GM19023 (cell line): Measurements from ENCODE around the gene MCEMP1.

Experiments used
- ATAC-seq: cut with Tn5 transposase; IDR thresholded peaks from one replicate; pipeline ENCODE4 v1.9.1; 2021; ENCODE audit warnings: mild to moderate bottlenecking, moderate library complexity; ENCODE audit not compliant: unreplicated experiment

MCEMP1 gene

GRCh38 chr19:7670150-7670783 lies 6.6 kb upstream of the MCEMP1 start:
- no peak for ATAC-seq

GRCh38 chr19:7670790-7671189 lies 6.1 kb upstream of the MCEMP1 start:
- no peak for ATAC-seq

GRCh38 chr19:7672522-7672921 lies 4.4 kb upstream of the MCEMP1 start:
- ATAC-seq = no peak

- ATAC-seq = no peak
These were observed 2.6 kb upstream of the MCEMP1 start for GRCh38 chr19:7674010-7675005.

- ATAC-seq = no peak
These were observed 514 bp upstream of the MCEMP1 start for GRCh38 chr19:7676376-7676775.

- ATAC-seq = no peak
These were observed 900 bp downstream of the MCEMP1 start for GRCh38 chr19:7677669-7678311.

- no peak for ATAC-seq
These were observed 2.3 kb downstream of the MCEMP1 start for GRCh38 chr19:7678971-7679751.

GRCh38 chr19:7679771-7680605 lies 3.1 kb downstream of the MCEMP1 start:
- no peak for ATAC-seq

GRCh38 chr19:7680606-7681339 lies 3.9 kb downstream of the MCEMP1 start, which contains the start of gene TRAPPC5:
TRAPPC5 (plus strand) TSS chr19:7680833; CDS start chr19:7682254, 1,421 bp downstream.
- ATAC-seq = peak; percentile 53

GRCh38 chr19:7681340-7682174 lies 4.7 kb downstream of the MCEMP1 start:
- no peak for ATAC-seq

GRCh38 chr19:7682175-7682855 lies 5.4 kb downstream of the MCEMP1 start:
- ATAC-seq = no peak

GRCh38 chr19:7685546-7686445 lies 8.9 kb downstream of the MCEMP1 start:
- ATAC-seq = no peak

- no peak for ATAC-seq
These were observed 10.3 kb downstream of the MCEMP1 start for GRCh38 chr19:7687177-7687576.

- no peak for ATAC-seq
These were observed 12.3 kb downstream of the MCEMP1 start for GRCh38 chr19:7689165-7689564.

- no peak for ATAC-seq
These were observed 13.9 kb downstream of the MCEMP1 start for GRCh38 chr19:7690779-7691258.

- no peak for ATAC-seq
These were observed 14.6 kb downstream of the MCEMP1 start for GRCh38 chr19:7691497-7691896.
